Activated CD4-positive, alpha-beta memory T cell treated with anti-CD3 and anti-CD28 coated beads for 36 hours (primary cell): Measurements from ENCODE around the gene CACNA2D1. TPM values are rescaled to one million over a fixed set of nuclear protein-coding genes. Genes with fewer than 3 reads are reported as not detected.

ENCODE experiments used
- CTCF ChIA-PET: fragments of 350-600 bp; sonication (Branson Sonifier 250); formaldehyde crosslinking; loops from one replicate; lab custom pipeline; 2021; ENCODE audit warnings: antibody characterized with exemption, inconsistent platforms; lab: Charles Lee
- POLR2A ChIA-PET: fragments of 350-600 bp; sonication (Branson Sonifier 250); formaldehyde crosslinking; loops from one replicate; lab custom pipeline; 2021; ENCODE audit warnings: antibody characterized with exemption; lab: Charles Lee
- DNase-seq: peaks from one replicate; pipeline ENCODE4 v3.0.0-alpha.2; 2020
- H3K27ac Mint-ChIP-seq: one replicate; pipeline ENCODE4 v1.8.0; 2021; ENCODE audit warnings: mixed read lengths
- H3K27me3 Mint-ChIP-seq: one replicate; pipeline ENCODE4 v1.8.0; 2021; ENCODE audit warnings: mixed read lengths
- H3K36me3 Mint-ChIP-seq: one replicate; pipeline ENCODE4 v1.8.0; 2021; ENCODE audit warnings: mixed read lengths
- H3K4me1 Mint-ChIP-seq: one replicate; pipeline ENCODE4 v1.8.0; 2021; ENCODE audit warnings: low read depth, mixed read lengths
- H3K4me3 Mint-ChIP-seq: one replicate; pipeline ENCODE4 v1.8.0; 2021; ENCODE audit warnings: mild to moderate bottlenecking, mixed read lengths
- H3K9me3 Mint-ChIP-seq: one replicate; pipeline ENCODE4 v1.8.0; 2021; ENCODE audit warnings: mixed read lengths
- intact Hi-C: fragments of 100-400 bp; cut with micrococcal nuclease; formaldehyde crosslinking; loops from one replicate; pipeline ENCODE4 v1.15.1; 2023
- total RNA-seq, 2 experiments: library from RNA; stranded (reverse); gene quantifications; one replicate each; pipeline ENCODE4 v1.2.3, GENCODE V29; 2021

CACNA2D1 gene
- total RNA-seq, 2 experiments from 2014 or later: not detected

- ChIA-PET POLR2A (no interaction called here), CTCF (no interaction called here)
- Mint-ChIP-seq H3K9me3 (peaks cover 13% of the 10 kb centered on the region), H3K27me3 (no peaks in the 10 kb centered on the region), H3K4me1 (no peaks in the 10 kb centered on the region), H3K4me3 (no peak overlapping the region), H3K36me3 (no peaks in the 10 kb centered on the region), H3K27ac (no peak overlapping the region)
- intact Hi-C loops: no loop called here
- no peak for DNase-seq
These were observed 519.1 kb downstream of the CACNA2D1 start for GRCh38 chr7:81924494-81924893.

- intact Hi-C loops: no loop called here
- Mint-ChIP-seq H3K27ac (no peak overlapping the region), H3K9me3 (peaks cover 23% of the 10 kb centered on the region), H3K27me3 (no peaks in the 10 kb centered on the region), H3K4me3 (no peak overlapping the region), H3K36me3 (no peaks in the 10 kb centered on the region), H3K4me1 (no peaks in the 10 kb centered on the region)
- CTCF ChIA-PET: no interaction called here
- DNase-seq: no peak
- POLR2A ChIA-PET: no interaction called here
These were observed 524.1 kb downstream of the CACNA2D1 start for GRCh38 chr7:81919494-81919893.

GRCh38 chr7:81908220-81908619 lies 535.4 kb downstream of the CACNA2D1 start:
- POLR2A ChIA-PET: no interaction called here
- CTCF ChIA-PET: no interaction called here
- Mint-ChIP-seq H3K4me1 (no peaks in the 10 kb centered on the region), H3K4me3 (no peak overlapping the region), H3K27me3 (no peaks in the 10 kb centered on the region), H3K27ac (no peak overlapping the region), H3K36me3 (no peaks in the 10 kb centered on the region), H3K9me3 (peaks cover 21% of the 10 kb centered on the region)
- intact Hi-C loops: no loop called here
- DNase-seq: no peak

- Mint-ChIP-seq H3K4me3 (no peak overlapping the region), H3K27me3 (no peaks in the 10 kb centered on the region), H3K4me1 (no peaks in the 10 kb centered on the region), H3K27ac (no peak overlapping the region), H3K36me3 (no peaks in the 10 kb centered on the region), H3K9me3 (peaks cover 27% of the 10 kb centered on the region)
- ChIA-PET POLR2A (no interaction called here), CTCF (no interaction called here)
- no peak for DNase-seq
- intact Hi-C loops: no loop called here
These were observed 540.5 kb downstream of the CACNA2D1 start for GRCh38 chr7:81903115-81903514.

GRCh38 chr7:81902536-81902935 lies 541.0 kb downstream of the CACNA2D1 start:
- H3K36me3 Mint-ChIP-seq: no peaks in the 10 kb centered on the region
- H3K27me3 Mint-ChIP-seq: no peaks in the 10 kb centered on the region
- H3K27ac Mint-ChIP-seq: no peak overlapping the region
- no peaks in the 10 kb centered on the region for H3K4me1 Mint-ChIP-seq
- ChIA-PET CTCF (no interaction called here), POLR2A (no interaction called here)
- intact Hi-C loops: no loop called here
- no peak overlapping the region for H3K4me3 Mint-ChIP-seq
- DNase-seq: no peak
- peaks cover 27% of the 10 kb centered on the region for H3K9me3 Mint-ChIP-seq
